ENCODE results near the gene SEC63.

DNA sequence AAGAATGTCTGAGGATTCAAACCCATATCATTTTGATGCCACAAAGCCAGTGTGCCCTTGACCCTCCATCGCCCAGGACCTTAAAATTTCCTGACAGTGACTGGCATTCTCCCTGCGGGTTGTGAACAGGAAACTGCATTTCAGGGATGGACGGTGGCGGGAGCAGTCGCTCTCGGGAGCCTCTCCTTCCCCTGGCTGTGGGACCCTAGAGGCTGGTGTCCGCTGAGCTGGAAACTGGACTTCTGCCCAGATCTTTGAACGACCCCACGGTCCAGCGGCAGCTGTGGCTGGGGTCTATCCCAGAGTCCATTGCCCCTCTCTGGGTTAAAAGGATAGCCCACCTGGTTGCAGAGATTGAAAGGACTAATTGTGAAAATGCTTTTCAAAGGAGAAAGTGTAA lies 1.4 kb upstream of the SEC63 start:
- TF ChIP-seq, protein P1, sequence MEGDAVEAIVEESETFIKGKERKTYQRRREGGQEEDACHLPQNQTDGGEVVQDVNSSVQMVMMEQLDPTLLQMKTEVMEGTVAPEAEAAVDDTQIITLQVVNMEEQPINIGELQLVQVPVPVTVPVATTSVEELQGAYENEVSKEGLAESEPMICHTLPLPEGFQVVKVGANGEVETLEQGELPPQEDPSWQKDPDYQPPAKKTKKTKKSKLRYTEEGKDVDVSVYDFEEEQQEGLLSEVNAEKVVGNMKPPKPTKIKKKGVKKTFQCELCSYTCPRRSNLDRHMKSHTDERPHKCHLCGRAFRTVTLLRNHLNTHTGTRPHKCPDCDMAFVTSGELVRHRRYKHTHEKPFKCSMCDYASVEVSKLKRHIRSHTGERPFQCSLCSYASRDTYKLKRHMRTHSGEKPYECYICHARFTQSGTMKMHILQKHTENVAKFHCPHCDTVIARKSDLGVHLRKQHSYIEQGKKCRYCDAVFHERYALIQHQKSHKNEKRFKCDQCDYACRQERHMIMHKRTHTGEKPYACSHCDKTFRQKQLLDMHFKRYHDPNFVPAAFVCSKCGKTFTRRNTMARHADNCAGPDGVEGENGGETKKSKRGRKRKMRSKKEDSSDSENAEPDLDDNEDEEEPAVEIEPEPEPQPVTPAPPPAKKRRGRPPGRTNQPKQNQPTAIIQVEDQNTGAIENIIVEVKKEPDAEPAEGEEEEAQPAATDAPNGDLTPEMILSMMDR (conservative IDR thresholded peaks at IDR 0.05 in 1 of 2, IDR thresholded peaks at IDR 0.05 in 1 of 2; ENCODE audit: low read depth in 1 of 2, low read length in 2 of 2), result no peak
- no peak for TF ChIP-seq EZH2 (IDR thresholded peaks at IDR 0.05; ENCODE audit: low read length, missing control alignments)

All from fibroblast of lung (primary cell).